Ovary (tissue), 9 donors: Measurements from ENCODE around the gene DPP4. TPM values are rescaled to one million over a fixed set of nuclear protein-coding genes. Genes with fewer than 3 reads are reported as not detected.

ENCODE experiments used
- DNase-seq, 5 donors: peaks; one replicate each; pipeline ENCODE4 v3.0.0-alpha.2; 2019 to 2020
- H3K27ac ChIP-seq, 2 donors: fragments of 200-600 bp; one replicate each; pipeline versions ENCODE4 v1.5.1 to v1.8.0; 2019 to 2022
- H3K27me3 ChIP-seq: fragments of 200-600 bp; one replicate; pipeline ENCODE4 v1.8.0; 2022
- H3K36me3 ChIP-seq: fragments of 200-600 bp; sonication (generic); one replicate; pipeline ENCODE4 v1.5.1; 2019
- H3K4me1 ChIP-seq: one replicate; pipeline ENCODE4 v1.8.1; 2013; ENCODE audit warnings: mild to moderate bottlenecking, moderate library complexity; ENCODE audit not compliant: insufficient read depth
- H3K4me3 ChIP-seq: fragments of 200-600 bp; sonication (generic); one replicate; pipeline ENCODE4 v1.5.1; 2017
- H3K9me3 ChIP-seq, 2 donors: fragments of 200-600 bp in 1 of 2; sonication (generic) in 1 of 2; one replicate each; pipeline versions ENCODE4 v1.5.1 to v1.8.1; 2013 to 2019; ENCODE audit warnings: mild to moderate bottlenecking in 1 of 2, moderate library complexity in 1 of 2
- CTCF ChIP-seq, 3 donors: fragments of 450-650 bp in 2 of 3; fragments of 200-600 bp in 1 of 3; IDR thresholded peaks; one replicate each; pipeline versions ENCODE4 v1.5.1 to v1.8.0; 2016 to 2022; ENCODE audit warnings: antibody characterized with exemption in 3 of 3, mild to moderate bottlenecking in 1 of 3
- EP300 ChIP-seq: sonication (generic); formaldehyde crosslinking; IDR thresholded peaks from one replicate; pipeline ENCODE4 v1.6.1; 2017; ENCODE audit warnings: antibody characterized with exemption
- POLR2A ChIP-seq: fragments of 450-650 bp; IDR thresholded peaks from one replicate; pipeline ENCODE4 v1.6.1; 2017; ENCODE audit warnings: antibody characterized with exemption, mild to moderate bottlenecking, moderate library complexity
- WGBS, 3 donors: extraction: QIAGEN DNeasy Blood & Tissue Kit in 1 of 3; methylation state at CpG; one replicate each; pipeline versions ENCODE4 v1.1.5 to v1.1.7; 2013 to 2017; 5-methylcytosine and 5-hydroxymethylcytosine counted together
- intact Hi-C, 4 donors: fragments of 100-400 bp; cut with DNase I; formaldehyde crosslinking; loops; one replicate each; pipeline versions ENCODE4 v1.11.0 to v1.15.1; 2022 to 2023
- polyA plus RNA-seq, 2 donors: library from polyadenylated mRNA; stranded (reverse); fragments of 200-250 nt in 1 of 2; fragments of 350-450 nt in 1 of 2; fragmentation: Illumina TruSeq in 1 of 2; extraction: RNeasy Lipid Tissue Mini Kit (QIAGEN cat#74804) in 1 of 2; gene quantifications; one replicate each; pipeline ENCODE4 v1.2.3, GENCODE V29; 2013 to 2014
- total RNA-seq, 7 donors: library from RNA; depleted of rRNA in 2 of 7; stranded (reverse); fragments of >200 nt in 2 of 7; fragmentation: NEBNext Ultra II Directional in 3 of 7; extraction: Animal tissue kit (Norgen Biotek cat#: 25700) in 3 of 7; gene quantifications; one replicate each; pipeline versions ENCODE4 v1.1.0 to v1.2.4, GENCODE V29; 2016 to 2023
- donor health status: DM: no; HTN: no; CAD: no; lungs with moderate emphysema.
- donor health status: DM: no; HTN: no; CAD: no.
- donor health status: Bipolar disorder and iron deficiency.
- donor health status: DM: yes; HTN: yes; CAD: no.
- donor health status: DM: no; HTN: no; CAD: no.
- donor health status: DM: yes; HTN: yes; CAD: no.

Gene DPP4
- total and polyA plus RNA-seq, 9 donors, result 0.71 to 46.6 (median 3.7) TPM

GRCh38 chr2:162063899-162064298 is 10.1 kb downstream of the DPP4 start:
- DNase-seq, result no peak
- intact Hi-C loops, result no loop called here
- no peak for TF ChIP-seq POLR2A
- no peak for TF ChIP-seq CTCF (IDR thresholded peaks at IDR 0.05)
- TF ChIP-seq EP300, result no peak
- WGBS, 3 donors, result 91 to 97% (median 91%) methylated on average over 3 of the region's 3 CpGs
- no peaks in the 10 kb centered on the region for H3K36me3 ChIP-seq
- H3K9me3 ChIP-seq, result no peaks in the 10 kb centered on the region
- H3K27ac ChIP-seq, result no peak overlapping the region
- no peak overlapping the region for H3K4me3 ChIP-seq
- no peaks in the 10 kb centered on the region for H3K27me3 ChIP-seq
- no peaks in the 10 kb centered on the region for H3K4me1 ChIP-seq

DNA sequence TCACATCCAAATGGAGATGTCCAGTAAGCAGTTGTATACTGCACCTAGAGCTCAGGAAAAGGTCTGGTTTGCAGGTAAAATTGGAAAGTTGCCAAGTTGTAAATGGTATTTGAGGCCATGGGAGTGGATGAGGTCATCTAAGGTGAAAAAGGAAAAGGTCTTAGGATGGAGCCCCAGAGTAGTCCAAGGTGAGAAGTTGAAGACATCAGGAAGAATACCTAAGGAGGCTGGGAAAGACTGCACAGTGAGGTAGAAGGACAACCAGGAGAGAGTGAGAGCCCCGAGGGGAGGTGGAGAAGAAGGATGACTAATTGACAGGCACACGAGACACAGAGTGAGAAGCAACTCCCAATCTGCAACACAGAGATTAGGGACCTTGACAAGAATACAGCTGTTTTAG is 10.7 kb downstream of the DPP4 start:
- no peak for DNase-seq
- Histone ChIP-seq H3K36me3 (no peaks in the 10 kb centered on the region), H3K4me1 (no peaks in the 10 kb centered on the region), H3K27me3 (no peaks in the 10 kb centered on the region), H3K9me3 (no peaks in the 10 kb centered on the region), H3K4me3 (no peak overlapping the region), H3K27ac (no peak overlapping the region)
- TF ChIP-seq POLR2A (no peak), EP300 (no peak), CTCF (IDR thresholded peaks at IDR 0.05) (no peak)
- 74 to 87% (median 82%) methylated on average over 2 of the region's 2 CpGs for WGBS, 3 donors
- intact Hi-C loops, result no loop called here

DNA sequence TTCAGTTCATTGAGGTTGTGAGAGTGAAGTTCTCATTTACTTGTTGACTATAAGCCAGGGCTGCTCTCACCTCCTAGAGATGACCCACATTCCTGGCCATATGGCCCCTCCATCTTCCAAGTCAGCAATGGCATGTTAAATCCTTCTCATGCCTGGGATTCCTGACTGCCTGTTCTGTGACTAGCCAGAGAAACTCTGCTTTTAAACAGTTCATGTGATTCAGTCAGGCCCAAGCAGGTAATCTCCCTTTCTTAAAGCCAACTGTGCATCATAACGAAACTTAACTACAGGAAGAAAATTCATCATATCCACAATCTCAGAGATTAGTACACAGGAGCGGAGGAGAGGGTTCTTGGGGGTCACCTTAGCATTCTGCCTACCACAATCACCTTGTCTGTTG is 11.5 kb downstream of the DPP4 start:
- DNase-seq, result no peak
- intact Hi-C loops, result no loop called here
- Histone ChIP-seq H3K4me1 (no peaks in the 10 kb centered on the region), H3K36me3 (no peaks in the 10 kb centered on the region), H3K4me3 (no peak overlapping the region), H3K27ac (no peak overlapping the region), H3K9me3 (no peaks in the 10 kb centered on the region), H3K27me3 (no peaks in the 10 kb centered on the region)
- TF ChIP-seq CTCF (IDR thresholded peaks at IDR 0.05), result no peak
- no peak for TF ChIP-seq EP300
- TF ChIP-seq POLR2A, result no peak
- 94 to 98% (median 97%) methylated on average over 2 of the region's 2 CpGs for whole genome bisulfite sequencing, 3 donors

DNA sequence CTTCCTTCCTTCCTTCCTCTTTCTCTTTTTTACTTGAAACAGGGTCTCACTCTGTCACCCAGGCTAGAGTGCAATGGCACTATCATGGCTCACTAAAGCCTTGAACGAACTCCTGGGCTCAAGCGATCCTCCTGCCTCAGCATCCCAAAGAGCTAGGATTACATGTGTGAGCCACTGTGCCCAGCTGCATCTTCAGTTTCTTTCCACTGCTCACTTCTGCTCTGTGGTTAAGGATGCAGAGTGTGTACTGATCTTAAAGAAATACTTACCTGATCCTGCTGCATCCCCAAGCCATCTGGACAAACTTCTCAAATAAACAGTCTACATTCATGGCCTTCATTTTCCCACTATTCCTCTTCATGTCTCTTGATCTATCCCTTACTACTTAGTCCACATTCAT is 13.0 kb downstream of the DPP4 start:
- WGBS, 3 donors, result 94 to 96% (median 95%) methylated on average over 2 of the region's 2 CpGs
- Histone ChIP-seq H3K36me3 (no peaks in the 10 kb centered on the region), H3K9me3 (no peaks in the 10 kb centered on the region), H3K4me1 (no peaks in the 10 kb centered on the region), H3K27ac (no peak overlapping the region), H3K4me3 (no peak overlapping the region), H3K27me3 (no peaks in the 10 kb centered on the region)
- no peak for DNase-seq
- no peak for TF ChIP-seq EP300
- TF ChIP-seq POLR2A, result no peak
- TF ChIP-seq CTCF (IDR thresholded peaks at IDR 0.05), result no peak
- intact Hi-C loops, result no loop called here

DNA sequence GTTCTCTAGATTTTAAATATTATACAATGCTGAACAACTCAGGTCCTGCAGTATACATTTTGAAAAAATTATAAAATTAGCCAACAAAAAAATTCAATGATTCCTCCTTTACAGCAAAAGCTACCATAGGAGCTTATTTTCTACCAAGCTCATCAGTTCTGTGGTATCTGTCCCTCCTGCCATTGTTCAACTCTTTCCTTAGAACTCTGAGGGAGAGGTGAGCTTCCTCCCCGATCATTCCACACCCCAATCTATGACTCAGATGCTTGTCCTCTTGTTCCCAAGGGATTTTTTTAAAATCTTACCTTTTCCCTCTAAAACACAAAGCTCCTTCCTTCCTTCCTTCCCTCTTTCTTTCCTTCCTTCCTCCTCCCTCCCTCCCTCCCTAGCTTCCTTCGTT is 13.5 kb downstream of the DPP4 start:
- 81 to 88% (median 83%) methylated on average over 2 of the region's 2 CpGs for WGBS, 3 donors
- H3K4me1 ChIP-seq, result no peaks in the 10 kb centered on the region
- intact Hi-C loops, result no loop called here
- DNase-seq, result no peak
- H3K4me3 ChIP-seq, result no peak overlapping the region
- H3K27me3 ChIP-seq, result no peaks in the 10 kb centered on the region
- H3K27ac ChIP-seq, result no peak overlapping the region
- no peaks in the 10 kb centered on the region for H3K9me3 ChIP-seq
- TF ChIP-seq CTCF (IDR thresholded peaks at IDR 0.05), result no peak
- TF ChIP-seq POLR2A, result no peak
- no peak for TF ChIP-seq EP300
- no peaks in the 10 kb centered on the region for H3K36me3 ChIP-seq
